Stimulated activated CD4-positive, alpha-beta T cell treated with anti-CD3 and anti-CD28 coated beads, Interleukin-15, amount 100 ng/mL, for 48 hours (primary cell): ENCODE data around the gene DOCK11.

Experiments
- DNase-seq, 2 donors: peaks; one replicate each; pipeline ENCODE4 v3.0.0-alpha.2; 2020; ENCODE audit warnings: low read depth in 2 of 2

DOCK11 gene

GRCh38 chrX:118530219-118530911, 34.8 kb downstream of the DOCK11 start:
- no peak for DNase-seq

GRCh38 chrX:118534716-118535493, 39.3 kb downstream of the DOCK11 start:
- DNase-seq: no peak

GRCh38 chrX:118536204-118536603, 40.6 kb downstream of the DOCK11 start:
- DNase-seq: no peak

- DNase-seq: peak in 1 of 2 donors; percentile 12
Observed at GRCh38 chrX:118536687-118537461, 41.3 kb downstream of the DOCK11 start.

GRCh38 chrX:118538386-118538785, 42.8 kb downstream of the DOCK11 start:
- no peak for DNase-seq

- no peak for DNase-seq
Observed at GRCh38 chrX:118540342-118540741, 44.7 kb downstream of the DOCK11 start.

- no peak for DNase-seq
Observed at GRCh38 chrX:118541482-118541881, 45.9 kb downstream of the DOCK11 start.

- no peak for DNase-seq
Observed at GRCh38 chrX:118545510-118545909, 49.9 kb downstream of the DOCK11 start.

- DNase-seq: no peak
Observed at GRCh38 chrX:118548841-118549240, 53.2 kb downstream of the DOCK11 start.

GRCh38 chrX:118550792-118551191, 55.2 kb downstream of the DOCK11 start:
- no peak for DNase-seq

GRCh38 chrX:118551426-118551825, 55.8 kb downstream of the DOCK11 start:
- DNase-seq: no peak

- DNase-seq: no peak
Observed at GRCh38 chrX:118552121-118552900, 56.7 kb downstream of the DOCK11 start.

GRCh38 chrX:118553042-118553710, 57.6 kb downstream of the DOCK11 start:
- DNase-seq: no peak

- DNase-seq: peak in 1 of 2 donors; percentile 4
Observed at GRCh38 chrX:118554511-118554910, 58.9 kb downstream of the DOCK11 start.

- no peak for DNase-seq
Observed at GRCh38 chrX:118558926-118559325, 63.3 kb downstream of the DOCK11 start.

GRCh38 chrX:118560489-118560888, 64.9 kb downstream of the DOCK11 start:
- DNase-seq: no peak

GRCh38 chrX:118562582-118563164, 67.1 kb downstream of the DOCK11 start:
- DNase-seq: no peak

GRCh38 chrX:118564498-118564897, 68.9 kb downstream of the DOCK11 start:
- no peak for DNase-seq

- no peak for DNase-seq
Observed at GRCh38 chrX:118565853-118566252, 70.2 kb downstream of the DOCK11 start.

- no peak for DNase-seq
Observed at GRCh38 chrX:118566359-118566758, 70.7 kb downstream of the DOCK11 start.

GRCh38 chrX:118569676-118570075, 74.1 kb downstream of the DOCK11 start:
- DNase-seq: peak in 1 of 2 donors; percentile 10
